T-helper 1 cell treated with Interleukin-12 subunit alpha and Interleukin-12 subunit beta and Interleukin-4 antibody, amounts not matched to agents 30 ng/mL and 1 ng/mL, for 36 hours (primary cell): ENCODE results near the gene HOXB6. TPM values are rescaled to one million over a fixed set of nuclear protein-coding genes. Genes with fewer than 3 reads are reported as not detected.

Source experiments
- intact Hi-C: fragments of 100-400 bp; cut with micrococcal nuclease; formaldehyde crosslinking; loops from one replicate; pipeline ENCODE4 v1.15.1; 2024
- total RNA-seq: library from RNA; stranded (reverse); gene quantifications from 2 replicates; pipeline ENCODE4 v1.2.3, GENCODE V29; 2022

HOXB6 gene
- total RNA-seq, 1 donor from 2014 or later = 0.25 TPM

GRCh38 chr17:48612456-48612853, 7.7 kb upstream of the HOXB6 start:
- intact Hi-C loops = loop anchor here (2.0 to 10.0 kb wide), 3 partner anchors 104 to 508 kb away; partner anchors contain the start of genes CBX1 and SNX11

- intact Hi-C loops = loop anchor here (1.0 to 10.0 kb wide), 5 partner anchors 14 to 587 kb away; partner anchors contain the start of genes CBX1, HOXB9 and SNX11
Observed at GRCh38 chr17:48611681-48612455, 7.1 kb upstream of the HOXB6 start.

GRCh38 chr17:48611213-48611612, 6.4 kb upstream of the HOXB6 start:
- intact Hi-C loops = loop anchor here (1.0 to 10.0 kb wide), 3 partner anchors 15 to 586 kb away; partner anchors contain the start of genes CBX1, HOXB9 and SNX11

- intact Hi-C loops = loop anchor here (1.0 to 10.0 kb wide), 3 partner anchors 16 to 586 kb away; partner anchors contain the start of genes CBX1, HOXB9 and SNX11
Observed at GRCh38 chr17:48610282-48611211, 5.8 kb upstream of the HOXB6 start, which contains the start of gene HOXB7. HOXB7 (minus strand) TSS chr17:48611017; CDS start chr17:48610918, 99 bp downstream.

- intact Hi-C loops = loop anchor here (2.0 to 10.0 kb wide), 2 partner anchors 505 to 585 kb away; partner anchors contain the start of genes CBX1 and SNX11
Observed at GRCh38 chr17:48609759-48610281, 5.0 kb upstream of the HOXB6 start.

- intact Hi-C loops = no loop called here
Observed at GRCh38 chr17:48609033-48609432, 4.2 kb upstream of the HOXB6 start.

GRCh38 chr17:48608494-48608834, 3.7 kb upstream of the HOXB6 start:
- intact Hi-C loops = no loop called here

GRCh38 chr17:48606892-48607614, 2.3 kb upstream of the HOXB6 start:
- intact Hi-C loops = no loop called here

GRCh38 chr17:48605991-48606891, 1.5 kb upstream of the HOXB6 start:
- intact Hi-C loops = no loop called here

- intact Hi-C loops = no loop called here
Observed at GRCh38 chr17:48605409-48605919, 678 bp upstream of the HOXB6 start.

GRCh38 chr17:48603959-48604769, 622 bp downstream of the HOXB6 start:
- intact Hi-C loops = no loop called here

GRCh38 chr17:48601539-48602425, 3.0 kb downstream of the HOXB6 start:
- intact Hi-C loops = loop anchor here (1.0 kb wide), 1 partner anchor 45 kb away; no protein-coding TSS in a partner anchor

GRCh38 chr17:48601207-48601538, 3.6 kb downstream of the HOXB6 start:
- intact Hi-C loops = loop anchor here (1.0 kb wide), 1 partner anchor 45 kb away; no protein-coding TSS in a partner anchor

- intact Hi-C loops = loop anchor here (1.0 kb wide), 1 partner anchor 46 kb away; no protein-coding TSS in a partner anchor
Observed at GRCh38 chr17:48600244-48601098, 4.3 kb downstream of the HOXB6 start.

GRCh38 chr17:48599354-48599753, 5.4 kb downstream of the HOXB6 start:
- intact Hi-C loops = loop anchor here (5.0 to 10.0 kb wide), 2 partner anchors 33 to 465 kb away; no protein-coding TSS in a partner anchor

- intact Hi-C loops = loop anchor here (5.0 to 10.0 kb wide), 2 partner anchors 34 to 464 kb away; no protein-coding TSS in a partner anchor
Observed at GRCh38 chr17:48598736-48599135, 6.0 kb downstream of the HOXB6 start.
